Liver (tissue), 9 donors: Measurements from ENCODE around the gene MDM2. TPM values are rescaled to one million over a fixed set of nuclear protein-coding genes. Genes with fewer than 3 reads are reported as not detected.
"Not testable (repeated sequence)": the region's sequence is repeated elsewhere in the genome, so short reads cannot be mapped to it uniquely, and the experiment has no call there.

Source experiments
- DNase-seq: peaks from one replicate; pipeline ENCODE4 v3.0.0-alpha.2; 2017; ENCODE audit warnings: low spot score
- H3K27ac ChIP-seq, 2 donors: one replicate each; pipeline ENCODE4 v1.7.0; 2013; ENCODE audit warnings: inconsistent platforms in 2 of 2, low read length in 2 of 2, control low read depth in 1 of 2, low read depth in 1 of 2, mild to moderate bottlenecking in 1 of 2
- H3K27me3 ChIP-seq, 4 donors: one replicate each; pipeline versions ENCODE4 v1.6.1 to v1.7.0; 2013; ENCODE audit warnings: low read length in 3 of 4, inconsistent platforms in 1 of 4, mild to moderate bottlenecking in 1 of 4, moderate library complexity in 1 of 4; ENCODE audit not compliant: control insufficient read depth in 4 of 4, insufficient read depth in 4 of 4
- H3K36me3 ChIP-seq, 4 donors: one replicate each; pipeline versions ENCODE4 v1.6.1 to v1.7.0; 2013; ENCODE audit warnings: low read length in 3 of 4, mild to moderate bottlenecking in 3 of 4, low read depth in 1 of 4, moderate library complexity in 1 of 4; ENCODE audit not compliant: control insufficient read depth in 4 of 4, insufficient read depth in 3 of 4
- H3K4me1 ChIP-seq, 4 donors: one replicate each; pipeline versions ENCODE4 v1.6.1 to v1.7.0; 2013; ENCODE audit warnings: low read length in 3 of 4, mild to moderate bottlenecking in 3 of 4, moderate library complexity in 1 of 4; ENCODE audit not compliant: control insufficient read depth in 4 of 4, insufficient read depth in 4 of 4
- H3K4me3 ChIP-seq, 3 donors: one replicate each; pipeline versions ENCODE4 v1.6.1 to v1.7.0; 2013; ENCODE audit warnings: low read length in 3 of 3, control low read depth in 1 of 3, low read depth in 1 of 3, mild to moderate bottlenecking in 1 of 3
- H3K9ac ChIP-seq, 2 donors: one replicate each; pipeline ENCODE4 v1.7.0; 2013; ENCODE audit warnings: low read length in 2 of 2, mild to moderate bottlenecking in 2 of 2, moderate library complexity in 2 of 2, control low read depth in 1 of 2, low read depth in 1 of 2
- H3K9me3 ChIP-seq, 4 donors: one replicate each; pipeline versions ENCODE4 v1.6.1 to v1.7.0; 2013; ENCODE audit warnings: low read length in 3 of 4; ENCODE audit not compliant: control insufficient read depth in 4 of 4
- ATF3 ChIP-seq: IDR thresholded peaks from 2 replicates; pipeline ENCODE4 v1.6.1; 2016; ENCODE audit warnings: antibody characterized with exemption
- FOXA1 ChIP-seq: IDR thresholded peaks from 2 replicates; pipeline ENCODE4 v1.6.1; 2016; ENCODE audit warnings: antibody characterized with exemption
- FOXA2 ChIP-seq: IDR thresholded peaks from 2 replicates; pipeline ENCODE4 v1.6.1; 2016; ENCODE audit warnings: antibody characterized with exemption
- GABPA ChIP-seq, 2 donors: IDR thresholded peaks in 1 of 2; conservative IDR thresholded peaks in 1 of 2; 2 replicates each; pipeline ENCODE4 v1.6.1; 2016; ENCODE audit warnings: antibody characterized with exemption in 2 of 2, mild to moderate bottlenecking in 1 of 2, moderate library complexity in 1 of 2
- HNF4G ChIP-seq: IDR thresholded peaks from 2 replicates; pipeline ENCODE4 v1.6.1; 2016; ENCODE audit warnings: antibody characterized with exemption
- JUND ChIP-seq, 2 donors: IDR thresholded peaks; 2 replicates each; pipeline ENCODE4 v1.6.1; 2016; ENCODE audit warnings: antibody characterized with exemption in 2 of 2
- MAX ChIP-seq: IDR thresholded peaks from 2 replicates; pipeline ENCODE4 v1.6.1; 2016; ENCODE audit warnings: antibody characterized with exemption
- NR2F2 ChIP-seq: IDR thresholded peaks from 2 replicates; pipeline ENCODE4 v1.6.1; 2016; ENCODE audit warnings: antibody characterized with exemption
- RAD21 ChIP-seq, 2 donors: IDR thresholded peaks; 2 replicates each; pipeline ENCODE4 v1.6.1; 2016; ENCODE audit warnings: antibody characterized with exemption in 2 of 2, mild to moderate bottlenecking in 2 of 2
- REST ChIP-seq: IDR thresholded peaks from 2 replicates; pipeline ENCODE4 v1.6.1; 2016; ENCODE audit warnings: antibody characterized with exemption, mild to moderate bottlenecking
- RXRA ChIP-seq, 2 donors: IDR thresholded peaks; 2 replicates each; pipeline ENCODE4 v1.6.1; 2017 to 2018; ENCODE audit warnings: antibody characterized with exemption in 2 of 2, mild to moderate bottlenecking in 1 of 2
- SP1 ChIP-seq: IDR thresholded peaks from 2 replicates; pipeline ENCODE4 v1.6.1; 2018; ENCODE audit warnings: antibody characterized with exemption, mild to moderate bottlenecking
- TAF1 ChIP-seq: conservative IDR thresholded peaks from 2 replicates; pipeline ENCODE4 v1.6.1; 2016; ENCODE audit warnings: antibody characterized with exemption, mild to moderate bottlenecking
- YY1 ChIP-seq: IDR thresholded peaks from 2 replicates; pipeline ENCODE4 v1.6.1; 2016; ENCODE audit warnings: antibody characterized with exemption, mild to moderate bottlenecking
- WGBS: extraction: QIAGEN DNeasy Blood & Tissue Kit; methylation state at CpG from one replicate; pipeline ENCODE4 v1.1.7; 2013; 5-methylcytosine and 5-hydroxymethylcytosine counted together
- polyA plus RNA-seq, 2 donors: library from polyadenylated mRNA; stranded (reverse) in 1 of 2; unstranded in 1 of 2; fragments of 200-250 nt in 1 of 2; fragments of >200 nt in 1 of 2; fragmentation: Nextera tagmentation in 1 of 2; extraction: Ambion mirVana in 1 of 2; gene quantifications; one replicate each; pipeline versions ENCODE4 v1.2.1 to v1.2.3, GENCODE V29; 2013 to 2015
- total RNA-seq, 2 donors: library from RNA; depleted of rRNA; stranded (reverse); fragments of >200 nt; gene quantifications; one replicate each; pipeline ENCODE4 v1.2.3, GENCODE V29; 2014
- TF ChIP-seq, protein P1 (sequence below): fragments of 150-350 bp; IDR thresholded peaks from 2 replicates; pipeline ENCODE4 v1.5.1; 2017; ENCODE audit warnings: improper control_type of control experiment, low read depth, low read length; ENCODE audit not compliant: missing input control
- TF ChIP-seq, protein P2 (sequence below): IDR thresholded peaks from 2 replicates; pipeline ENCODE4 v1.6.1; 2016; ENCODE audit warnings: antibody characterized with exemption
- donor health status: healthy.
- donor health status: healthy.
- donor health status: healthy.
- donor health status: healthy.
- donor health status: healthy.

MDM2 gene
- total and polyA plus RNA-seq, 4 donors: 10.1 to 69.4 (median 36.9) TPM

DNA sequence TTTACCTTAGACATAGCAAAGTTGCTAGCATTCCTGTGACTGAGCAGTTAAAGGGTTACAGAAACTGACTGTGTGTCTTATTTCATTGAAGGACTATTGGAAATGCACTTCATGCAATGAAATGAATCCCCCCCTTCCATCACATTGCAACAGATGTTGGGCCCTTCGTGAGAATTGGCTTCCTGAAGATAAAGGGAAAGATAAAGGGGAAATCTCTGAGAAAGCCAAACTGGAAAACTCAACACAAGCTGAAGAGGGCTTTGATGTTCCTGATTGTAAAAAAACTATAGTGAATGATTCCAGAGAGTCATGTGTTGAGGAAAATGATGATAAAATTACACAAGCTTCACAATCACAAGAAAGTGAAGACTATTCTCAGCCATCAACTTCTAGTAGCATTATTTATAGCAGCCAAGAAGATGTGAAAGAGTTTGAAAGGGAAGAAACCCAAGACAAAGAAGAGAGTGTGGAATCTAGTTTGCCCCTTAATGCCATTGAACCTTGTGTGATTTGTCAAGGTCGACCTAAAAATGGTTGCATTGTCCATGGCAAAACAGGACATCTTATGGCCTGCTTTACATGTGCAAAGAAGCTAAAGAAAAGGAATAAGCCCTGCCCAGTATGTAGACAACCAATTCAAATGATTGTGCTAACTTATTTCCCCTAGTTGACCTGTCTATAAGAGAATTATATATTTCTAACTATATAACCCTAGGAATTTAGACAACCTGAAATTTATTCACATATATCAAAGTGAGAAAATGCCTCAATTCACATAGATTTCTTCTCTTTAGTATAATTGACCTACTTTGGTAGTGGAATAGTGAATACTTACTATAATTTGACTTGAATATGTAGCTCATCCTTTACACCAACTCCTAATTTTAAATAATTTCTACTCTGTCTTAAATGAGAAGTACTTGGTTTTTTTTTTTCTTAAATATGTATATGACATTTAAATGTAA, 31.5 kb downstream of the MDM2 start:
- DNase-seq: no peak
- H3K4me1 ChIP-seq: peaks cover 3 to 11% (median 7%) of the 10 kb centered on the region in 4 donors
- WGBS: 72% methylated on average over 2 of the region's 2 CpGs
- H3K9me3 ChIP-seq: no peaks in the 10 kb centered on the region
- no peaks in the 10 kb centered on the region for H3K27me3 ChIP-seq
- H3K27ac ChIP-seq: no peak overlapping the region
- TF ChIP-seq FOXA1: no peak
- TF ChIP-seq NR2F2: no peak
- no peak for TF ChIP-seq REST
- no peak for TF ChIP-seq TAF1
- no peak for TF ChIP-seq JUND (IDR thresholded peaks at IDR 0.05)
- no peak overlapping the region for H3K4me3 ChIP-seq
- H3K9ac ChIP-seq: no peak overlapping the region
- H3K36me3 ChIP-seq: peaks cover 5 to 43% (median 36%) of the 10 kb centered on the region in 4 donors

DNA sequence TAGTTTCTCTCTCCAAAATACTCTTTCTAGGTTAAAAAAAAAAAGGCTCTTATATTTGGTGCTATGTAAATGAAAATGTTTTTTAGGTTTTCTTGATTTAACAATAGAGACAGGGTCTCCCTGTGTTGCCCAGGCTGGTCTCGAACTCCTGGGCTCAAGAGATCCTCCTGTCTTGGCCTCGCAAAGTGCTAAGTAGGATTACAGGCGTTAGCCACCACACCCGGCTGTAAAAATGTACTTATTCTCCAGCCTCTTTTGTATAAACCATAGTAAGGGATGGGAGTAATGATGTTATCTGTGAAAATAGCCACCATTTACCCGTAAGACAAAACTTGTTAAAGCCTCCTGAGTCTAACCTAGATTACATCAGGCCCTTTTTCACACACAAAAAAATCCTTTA, 33.2 kb downstream of the MDM2 start:
- not testable (repeated sequence) for DNase-seq, H3K4me3 ChIP-seq, H3K9me3 ChIP-seq, H3K4me1 ChIP-seq, H3K9ac ChIP-seq, H3K27ac ChIP-seq, H3K27me3 ChIP-seq
- 94% methylated on average over 5 of the region's 5 CpGs for WGBS
- peaks cover 5 to 43% (median 34%) of the 10 kb centered on the region in 4 donors for H3K36me3 ChIP-seq

DNA sequence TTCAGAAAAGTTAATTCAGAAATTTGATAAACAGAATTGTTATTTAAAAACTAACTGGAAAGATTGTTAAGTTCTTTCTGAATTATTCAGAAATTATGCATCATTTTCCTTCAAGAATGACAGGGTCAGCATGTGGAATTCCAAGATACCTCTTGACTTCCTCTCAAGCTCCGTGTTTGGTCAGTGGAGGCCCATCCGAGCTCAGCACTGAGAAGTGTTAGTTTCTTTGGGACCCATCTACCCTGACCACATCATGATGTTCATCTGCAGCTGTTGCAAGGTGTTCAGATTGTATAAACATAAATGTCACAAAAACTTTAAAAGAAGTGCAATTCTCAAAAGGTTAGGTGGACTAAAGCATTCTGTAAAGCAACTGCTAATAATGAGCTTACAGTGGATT, 33.7 kb downstream of the MDM2 start:
- Histone ChIP-seq H3K36me3 (peaks cover 5 to 38% (median 30%) of the 10 kb centered on the region in 4 donors), H3K27ac (no peak overlapping the region), H3K9ac (no peak overlapping the region), H3K27me3 (no peaks in the 10 kb centered on the region), H3K4me1 (peaks cover 0 to 4% (median 0%) of the 10 kb centered on the region in 4 donors), H3K4me3 (no peak overlapping the region), H3K9me3 (no peaks in the 10 kb centered on the region)
- 91% methylated on average over 2 of the region's 2 CpGs for WGBS
- no peak for DNase-seq
- TF ChIP-seq SP1: no peak
- TF ChIP-seq ATF3: no peak
- TF ChIP-seq, protein P1, sequence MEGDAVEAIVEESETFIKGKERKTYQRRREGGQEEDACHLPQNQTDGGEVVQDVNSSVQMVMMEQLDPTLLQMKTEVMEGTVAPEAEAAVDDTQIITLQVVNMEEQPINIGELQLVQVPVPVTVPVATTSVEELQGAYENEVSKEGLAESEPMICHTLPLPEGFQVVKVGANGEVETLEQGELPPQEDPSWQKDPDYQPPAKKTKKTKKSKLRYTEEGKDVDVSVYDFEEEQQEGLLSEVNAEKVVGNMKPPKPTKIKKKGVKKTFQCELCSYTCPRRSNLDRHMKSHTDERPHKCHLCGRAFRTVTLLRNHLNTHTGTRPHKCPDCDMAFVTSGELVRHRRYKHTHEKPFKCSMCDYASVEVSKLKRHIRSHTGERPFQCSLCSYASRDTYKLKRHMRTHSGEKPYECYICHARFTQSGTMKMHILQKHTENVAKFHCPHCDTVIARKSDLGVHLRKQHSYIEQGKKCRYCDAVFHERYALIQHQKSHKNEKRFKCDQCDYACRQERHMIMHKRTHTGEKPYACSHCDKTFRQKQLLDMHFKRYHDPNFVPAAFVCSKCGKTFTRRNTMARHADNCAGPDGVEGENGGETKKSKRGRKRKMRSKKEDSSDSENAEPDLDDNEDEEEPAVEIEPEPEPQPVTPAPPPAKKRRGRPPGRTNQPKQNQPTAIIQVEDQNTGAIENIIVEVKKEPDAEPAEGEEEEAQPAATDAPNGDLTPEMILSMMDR: no peak
- no peak for TF ChIP-seq YY1
- TF ChIP-seq GABPA (IDR thresholded peaks at IDR 0.05 in 1 of 2, conservative IDR thresholded peaks at IDR 0.05 in 1 of 2): no peak
- no peak for TF ChIP-seq NR2F2
- TF ChIP-seq HNF4G: no peak
- TF ChIP-seq MAX: no peak
- TF ChIP-seq JUND (IDR thresholded peaks at IDR 0.05): no peak
- TF ChIP-seq FOXA2: no peak
- no peak for TF ChIP-seq RAD21 (IDR thresholded peaks at IDR 0.05)
- TF ChIP-seq, protein P2, sequence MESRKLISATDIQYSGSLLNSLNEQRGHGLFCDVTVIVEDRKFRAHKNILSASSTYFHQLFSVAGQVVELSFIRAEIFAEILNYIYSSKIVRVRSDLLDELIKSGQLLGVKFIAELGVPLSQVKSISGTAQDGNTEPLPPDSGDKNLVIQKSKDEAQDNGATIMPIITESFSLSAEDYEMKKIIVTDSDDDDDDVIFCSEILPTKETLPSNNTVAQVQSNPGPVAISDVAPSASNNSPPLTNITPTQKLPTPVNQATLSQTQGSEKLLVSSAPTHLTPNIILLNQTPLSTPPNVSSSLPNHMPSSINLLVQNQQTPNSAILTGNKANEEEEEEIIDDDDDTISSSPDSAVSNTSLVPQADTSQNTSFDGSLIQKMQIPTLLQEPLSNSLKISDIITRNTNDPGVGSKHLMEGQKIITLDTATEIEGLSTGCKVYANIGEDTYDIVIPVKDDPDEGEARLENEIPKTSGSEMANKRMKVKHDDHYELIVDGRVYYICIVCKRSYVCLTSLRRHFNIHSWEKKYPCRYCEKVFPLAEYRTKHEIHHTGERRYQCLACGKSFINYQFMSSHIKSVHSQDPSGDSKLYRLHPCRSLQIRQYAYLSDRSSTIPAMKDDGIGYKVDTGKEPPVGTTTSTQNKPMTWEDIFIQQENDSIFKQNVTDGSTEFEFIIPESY: no peak
- no peak for TF ChIP-seq RXRA (IDR thresholded peaks at IDR 0.05)
